ENCODE results near the gene CUX1. TPM values are rescaled to one million over a fixed set of nuclear protein-coding genes. Genes with fewer than 3 reads are reported as not detected.

The CUX1 gene
- total and polyA plus RNA-seq, 2 of the 13 experiments (the other 11 are each of a cell fraction or from before 2014, with no cell fraction given), result 13.7 to 14.9 TPM

DNA sequence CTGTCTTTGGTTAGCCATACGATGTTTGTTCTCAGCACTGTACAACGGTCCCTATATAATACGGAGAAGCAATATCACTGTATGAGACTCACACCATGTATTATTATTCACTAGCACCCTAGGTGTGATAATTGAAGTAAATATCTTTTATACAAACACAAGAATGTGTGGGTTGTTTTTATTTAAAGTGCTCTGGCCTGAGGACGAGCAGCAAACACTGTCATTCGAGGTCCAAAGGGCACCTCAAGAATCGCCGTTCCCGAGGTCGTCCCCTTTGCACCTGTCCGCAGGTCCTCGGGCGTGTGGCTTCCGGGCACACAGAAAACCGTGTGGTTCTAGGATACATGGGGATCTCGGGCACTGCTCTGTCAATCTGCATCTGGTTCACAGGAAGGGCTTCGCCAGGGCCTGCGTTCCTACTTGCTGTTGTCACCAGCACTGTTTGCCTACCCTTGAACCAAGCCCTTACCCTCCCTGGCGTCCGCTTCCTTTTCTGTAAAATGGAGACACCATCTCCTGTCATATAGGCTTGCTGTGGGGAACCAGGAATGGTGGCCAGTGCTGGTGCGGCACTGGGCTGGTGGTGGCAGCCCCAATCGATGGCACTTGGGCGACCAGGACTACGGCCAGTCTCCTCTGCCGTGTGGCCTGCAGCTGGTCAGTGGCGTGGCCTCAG, 440.8 kb downstream of the CUX1 start (continued):
- TF ChIP-seq, protein P1, sequence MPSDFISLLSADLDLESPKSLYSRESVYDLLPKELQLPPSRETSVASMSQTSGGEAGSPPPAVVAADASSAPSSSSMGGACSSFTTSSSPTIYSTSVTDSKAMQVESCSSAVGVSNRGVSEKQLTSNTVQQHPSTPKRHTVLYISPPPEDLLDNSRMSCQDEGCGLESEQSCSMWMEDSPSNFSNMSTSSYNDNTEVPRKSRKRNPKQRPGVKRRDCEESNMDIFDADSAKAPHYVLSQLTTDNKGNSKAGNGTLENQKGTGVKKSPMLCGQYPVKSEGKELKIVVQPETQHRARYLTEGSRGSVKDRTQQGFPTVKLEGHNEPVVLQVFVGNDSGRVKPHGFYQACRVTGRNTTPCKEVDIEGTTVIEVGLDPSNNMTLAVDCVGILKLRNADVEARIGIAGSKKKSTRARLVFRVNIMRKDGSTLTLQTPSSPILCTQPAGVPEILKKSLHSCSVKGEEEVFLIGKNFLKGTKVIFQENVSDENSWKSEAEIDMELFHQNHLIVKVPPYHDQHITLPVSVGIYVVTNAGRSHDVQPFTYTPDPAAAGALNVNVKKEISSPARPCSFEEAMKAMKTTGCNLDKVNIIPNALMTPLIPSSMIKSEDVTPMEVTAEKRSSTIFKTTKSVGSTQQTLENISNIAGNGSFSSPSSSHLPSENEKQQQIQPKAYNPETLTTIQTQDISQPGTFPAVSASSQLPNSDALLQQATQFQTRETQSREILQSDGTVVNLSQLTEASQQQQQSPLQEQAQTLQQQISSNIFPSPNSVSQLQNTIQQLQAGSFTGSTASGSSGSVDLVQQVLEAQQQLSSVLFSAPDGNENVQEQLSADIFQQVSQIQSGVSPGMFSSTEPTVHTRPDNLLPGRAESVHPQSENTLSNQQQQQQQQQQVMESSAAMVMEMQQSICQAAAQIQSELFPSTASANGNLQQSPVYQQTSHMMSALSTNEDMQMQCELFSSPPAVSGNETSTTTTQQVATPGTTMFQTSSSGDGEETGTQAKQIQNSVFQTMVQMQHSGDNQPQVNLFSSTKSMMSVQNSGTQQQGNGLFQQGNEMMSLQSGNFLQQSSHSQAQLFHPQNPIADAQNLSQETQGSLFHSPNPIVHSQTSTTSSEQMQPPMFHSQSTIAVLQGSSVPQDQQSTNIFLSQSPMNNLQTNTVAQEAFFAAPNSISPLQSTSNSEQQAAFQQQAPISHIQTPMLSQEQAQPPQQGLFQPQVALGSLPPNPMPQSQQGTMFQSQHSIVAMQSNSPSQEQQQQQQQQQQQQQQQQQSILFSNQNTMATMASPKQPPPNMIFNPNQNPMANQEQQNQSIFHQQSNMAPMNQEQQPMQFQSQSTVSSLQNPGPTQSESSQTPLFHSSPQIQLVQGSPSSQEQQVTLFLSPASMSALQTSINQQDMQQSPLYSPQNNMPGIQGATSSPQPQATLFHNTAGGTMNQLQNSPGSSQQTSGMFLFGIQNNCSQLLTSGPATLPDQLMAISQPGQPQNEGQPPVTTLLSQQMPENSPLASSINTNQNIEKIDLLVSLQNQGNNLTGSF (CRISPR knock-in tag; IDR thresholded peaks at IDR 0.05), result peak; percentile 58; the same call in 1 of the 2 replicates
- TF ChIP-seq TRIM24 (CRISPR knock-in tag; IDR thresholded peaks at IDR 0.05), result no peak; the same call in none of the 2 replicates
- TF ChIP-seq MBD4 (IDR thresholded peaks at IDR 0.05; ENCODE audit: borderline replicate concordance, low read length), result no peak
- peak; percentile 73 for TF ChIP-seq ARNT2 (CRISPR knock-in tag; IDR thresholded peaks at IDR 0.05; ENCODE audit: low read depth)
- TF ChIP-seq XBP1 (CRISPR knock-in tag; IDR thresholded peaks at IDR 0.05), result no peak
- TF ChIP-seq BHLHE40 (IDR thresholded peaks at IDR 0.05; ENCODE audit: low read length), result no peak
- no peak for TF ChIP-seq ZNF619 (CRISPR knock-in tag; IDR thresholded peaks at IDR 0.05)
- TF ChIP-seq TOPORS (CRISPR knock-in tag; IDR thresholded peaks at IDR 0.05), result no peak
- TF ChIP-seq, protein P2, sequence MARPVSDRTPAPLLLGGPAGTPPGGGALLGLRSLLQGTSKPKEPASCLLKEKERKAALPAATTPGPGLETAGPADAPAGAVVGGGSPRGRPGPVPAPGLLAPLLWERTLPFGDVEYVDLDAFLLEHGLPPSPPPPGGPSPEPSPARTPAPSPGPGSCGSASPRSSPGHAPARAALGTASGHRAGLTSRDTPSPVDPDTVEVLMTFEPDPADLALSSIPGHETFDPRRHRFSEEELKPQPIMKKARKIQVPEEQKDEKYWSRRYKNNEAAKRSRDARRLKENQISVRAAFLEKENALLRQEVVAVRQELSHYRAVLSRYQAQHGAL (CRISPR knock-in tag; IDR thresholded peaks at IDR 0.05; ENCODE audit: not compliant biosample characterization), result peak; percentile 83
- TF ChIP-seq, protein P3, sequence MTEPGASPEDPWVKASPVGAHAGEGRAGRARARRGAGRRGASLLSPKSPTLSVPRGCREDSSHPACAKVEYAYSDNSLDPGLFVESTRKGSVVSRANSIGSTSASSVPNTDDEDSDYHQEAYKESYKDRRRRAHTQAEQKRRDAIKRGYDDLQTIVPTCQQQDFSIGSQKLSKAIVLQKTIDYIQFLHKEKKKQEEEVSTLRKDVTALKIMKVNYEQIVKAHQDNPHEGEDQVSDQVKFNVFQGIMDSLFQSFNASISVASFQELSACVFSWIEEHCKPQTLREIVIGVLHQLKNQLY (CRISPR knock-in tag; IDR thresholded peaks at IDR 0.05), result 0 out of 2 replicates have a peak, but pooled peaks have one; percentile 80
- TF ChIP-seq CHD2 (IDR thresholded peaks at IDR 0.05; ENCODE audit: low read depth, low read length), result no peak; the same call in 1 of the 2 replicates
- TF ChIP-seq ZBTB42 (CRISPR knock-in tag; IDR thresholded peaks at IDR 0.05), result 0 out of 2 replicates have a peak, but pooled peaks have one; percentile 46
- TF ChIP-seq, protein P4, sequence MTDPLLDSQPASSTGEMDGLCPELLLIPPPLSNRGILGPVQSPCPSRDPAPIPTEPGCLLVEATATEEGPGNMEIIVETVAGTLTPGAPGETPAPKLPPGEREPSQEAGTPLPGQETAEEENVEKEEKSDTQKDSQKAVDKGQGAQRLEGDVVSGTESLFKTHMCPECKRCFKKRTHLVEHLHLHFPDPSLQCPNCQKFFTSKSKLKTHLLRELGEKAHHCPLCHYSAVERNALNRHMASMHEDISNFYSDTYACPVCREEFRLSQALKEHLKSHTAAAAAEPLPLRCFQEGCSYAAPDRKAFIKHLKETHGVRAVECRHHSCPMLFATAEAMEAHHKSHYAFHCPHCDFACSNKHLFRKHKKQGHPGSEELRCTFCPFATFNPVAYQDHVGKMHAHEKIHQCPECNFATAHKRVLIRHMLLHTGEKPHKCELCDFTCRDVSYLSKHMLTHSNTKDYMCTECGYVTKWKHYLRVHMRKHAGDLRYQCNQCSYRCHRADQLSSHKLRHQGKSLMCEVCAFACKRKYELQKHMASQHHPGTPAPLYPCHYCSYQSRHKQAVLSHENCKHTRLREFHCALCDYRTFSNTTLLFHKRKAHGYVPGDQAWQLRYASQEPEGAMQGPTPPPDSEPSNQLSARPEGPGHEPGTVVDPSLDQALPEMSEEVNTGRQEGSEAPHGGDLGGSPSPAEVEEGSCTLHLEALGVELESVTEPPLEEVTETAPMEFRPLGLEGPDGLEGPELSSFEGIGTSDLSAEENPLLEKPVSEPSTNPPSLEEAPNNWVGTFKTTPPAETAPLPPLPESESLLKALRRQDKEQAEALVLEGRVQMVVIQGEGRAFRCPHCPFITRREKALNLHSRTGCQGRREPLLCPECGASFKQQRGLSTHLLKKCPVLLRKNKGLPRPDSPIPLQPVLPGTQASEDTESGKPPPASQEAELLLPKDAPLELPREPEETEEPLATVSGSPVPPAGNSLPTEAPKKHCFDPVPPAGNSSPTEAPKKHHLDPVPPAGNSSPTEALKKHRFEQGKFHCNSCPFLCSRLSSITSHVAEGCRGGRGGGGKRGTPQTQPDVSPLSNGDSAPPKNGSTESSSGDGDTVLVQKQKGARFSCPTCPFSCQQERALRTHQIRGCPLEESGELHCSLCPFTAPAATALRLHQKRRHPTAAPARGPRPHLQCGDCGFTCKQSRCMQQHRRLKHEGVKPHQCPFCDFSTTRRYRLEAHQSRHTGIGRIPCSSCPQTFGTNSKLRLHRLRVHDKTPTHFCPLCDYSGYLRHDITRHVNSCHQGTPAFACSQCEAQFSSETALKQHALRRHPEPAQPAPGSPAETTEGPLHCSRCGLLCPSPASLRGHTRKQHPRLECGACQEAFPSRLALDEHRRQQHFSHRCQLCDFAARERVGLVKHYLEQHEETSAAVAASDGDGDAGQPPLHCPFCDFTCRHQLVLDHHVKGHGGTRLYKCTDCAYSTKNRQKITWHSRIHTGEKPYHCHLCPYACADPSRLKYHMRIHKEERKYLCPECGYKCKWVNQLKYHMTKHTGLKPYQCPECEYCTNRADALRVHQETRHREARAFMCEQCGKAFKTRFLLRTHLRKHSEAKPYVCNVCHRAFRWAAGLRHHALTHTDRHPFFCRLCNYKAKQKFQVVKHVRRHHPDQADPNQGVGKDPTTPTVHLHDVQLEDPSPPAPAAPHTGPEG (CRISPR knock-in tag; IDR thresholded peaks at IDR 0.05), result 0 out of 2 replicates have a peak, but pooled peaks have one; percentile 72
- no peak for TF ChIP-seq PRPF4 (IDR thresholded peaks at IDR 0.05; ENCODE audit: low read depth, low read length, poor library complexity, severe bottlenecking)
- no peak for TF ChIP-seq ZNF3 (CRISPR knock-in tag; IDR thresholded peaks at IDR 0.05)
- TF ChIP-seq TSC22D2 (CRISPR knock-in tag; IDR thresholded peaks at IDR 0.05; ENCODE audit: borderline replicate concordance), result 0 out of 2 replicates have a peak, but pooled peaks have one; percentile 3
